HS-5 (cell line): ENCODE data around the gene CDK19.
A peak's percentile ranks its signal among the peaks of the same experiment; 100 is the strongest.

Experiments
- DNase-seq: peaks from one replicate; pipeline ENCODE4 v3.0.0-alpha.2; 2012; ENCODE audit warnings: low read depth

The CDK19 gene

GRCh38 chr6:110703010-110703905, 112.0 kb downstream of the CDK19 start:
- DNase-seq: no peak

- no peak for DNase-seq
Observed at GRCh38 chr6:110699780-110700179, 115.5 kb downstream of the CDK19 start.

- DNase-seq: no peak
Observed at GRCh38 chr6:110693994-110694393, 121.3 kb downstream of the CDK19 start.

DNA sequence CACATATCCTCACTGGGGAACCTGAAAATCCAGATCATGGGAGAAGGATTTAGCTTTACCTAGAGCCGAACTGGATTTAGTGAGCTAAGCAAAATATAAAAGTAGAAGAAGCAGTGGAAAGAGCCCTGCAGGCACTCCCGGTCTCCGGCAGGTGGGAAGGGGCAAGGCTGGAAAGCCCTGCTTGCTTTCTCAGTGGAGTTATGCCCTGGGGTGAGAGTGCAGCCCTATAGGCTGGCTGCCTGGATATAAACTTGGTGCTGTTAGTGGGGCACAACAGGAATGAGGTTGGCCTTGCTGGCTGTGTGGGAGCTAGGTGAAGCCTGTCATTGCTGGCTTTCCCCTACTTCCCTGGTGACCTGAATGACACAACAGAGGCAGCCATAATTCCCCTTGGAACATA, 122.0 kb downstream of the CDK19 start:
- DNase-seq: no peak

- DNase-seq: no peak
Observed at GRCh38 chr6:110690916-110691315, 124.4 kb downstream of the CDK19 start.

- no peak for DNase-seq
Observed at GRCh38 chr6:110690106-110690654, 125.1 kb downstream of the CDK19 start.

- no peak for DNase-seq
Observed at GRCh38 chr6:110689275-110689935, 125.9 kb downstream of the CDK19 start.

DNA sequence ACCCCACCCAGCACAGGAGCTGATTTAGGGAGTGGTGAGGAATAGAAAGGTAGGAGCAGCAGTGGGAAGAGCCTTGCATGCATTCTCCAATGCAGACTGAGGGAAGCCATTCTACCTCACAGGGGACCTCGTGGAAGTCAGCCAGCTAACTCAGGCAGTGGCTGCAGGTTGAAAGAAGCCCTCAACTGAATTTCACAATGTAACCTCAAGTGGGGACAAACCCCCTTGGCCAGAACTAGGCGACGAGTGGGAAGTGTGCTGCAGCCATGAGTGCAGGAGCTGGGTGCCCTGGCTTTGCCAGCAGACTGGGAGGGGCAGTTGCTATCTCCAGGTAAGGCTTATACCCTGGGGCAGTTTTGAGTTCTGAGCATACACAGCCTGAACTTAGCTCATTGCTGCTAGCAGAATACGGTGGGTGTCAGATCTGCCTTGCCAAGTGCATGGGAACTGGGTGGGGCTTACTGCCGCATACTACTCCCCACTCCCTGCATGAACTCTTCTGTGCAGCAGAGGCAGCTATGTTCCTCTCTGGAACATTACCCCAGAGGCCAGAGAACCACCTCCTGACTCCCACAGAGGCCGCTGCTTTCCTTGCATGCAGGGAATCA, 126.5 kb downstream of the CDK19 start:
- no peak for DNase-seq

GRCh38 chr6:110687326-110687725, 127.9 kb downstream of the CDK19 start:
- DNase-seq: no peak

- no peak for DNase-seq
Observed at GRCh38 chr6:110683241-110683640, 132.0 kb downstream of the CDK19 start.

- peak; percentile 63 for DNase-seq
Observed at GRCh38 chr6:110682460-110682853, 132.8 kb downstream of the CDK19 start.

DNA sequence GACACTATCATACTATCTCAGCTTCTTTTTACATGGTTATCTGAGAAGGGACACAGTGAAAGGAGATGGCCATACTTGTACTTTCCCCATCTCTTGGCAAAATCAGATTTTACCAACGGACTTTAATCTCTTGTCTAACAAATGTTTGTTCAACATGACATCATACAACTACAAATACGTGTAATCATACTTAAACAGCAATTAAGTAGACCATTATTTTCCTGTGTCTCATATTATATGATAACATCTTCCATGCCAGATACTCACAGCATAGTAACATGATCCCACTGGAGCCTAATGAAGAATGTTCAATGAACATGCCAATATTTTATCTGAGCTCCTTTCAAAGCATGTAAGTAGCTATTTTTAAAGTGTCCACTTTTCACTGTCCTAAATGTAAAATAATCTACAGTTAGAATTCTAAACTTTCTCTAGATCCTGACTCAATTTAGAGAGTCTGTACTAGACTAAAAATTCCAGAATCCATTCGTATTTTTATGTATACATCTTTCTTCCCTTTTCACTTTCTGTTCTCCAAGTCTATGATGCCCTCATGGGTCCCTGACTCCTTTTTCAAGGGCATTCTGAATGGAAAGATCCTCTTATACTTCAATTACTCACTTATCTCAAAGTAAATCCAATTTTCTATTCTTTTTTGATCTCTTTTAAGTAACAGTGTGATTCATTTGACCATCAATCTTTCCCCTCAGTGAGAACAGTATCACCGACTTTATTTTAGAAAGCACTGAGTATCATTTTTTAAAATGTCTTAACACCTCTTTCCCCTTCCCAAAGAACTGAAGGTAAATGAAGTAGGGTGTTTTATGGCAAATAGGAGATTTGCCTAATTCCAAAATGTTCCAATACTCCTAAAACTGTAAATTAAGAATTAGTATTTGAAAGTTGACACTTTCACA, 133.5 kb downstream of the CDK19 start:
- no peak for DNase-seq

DNA sequence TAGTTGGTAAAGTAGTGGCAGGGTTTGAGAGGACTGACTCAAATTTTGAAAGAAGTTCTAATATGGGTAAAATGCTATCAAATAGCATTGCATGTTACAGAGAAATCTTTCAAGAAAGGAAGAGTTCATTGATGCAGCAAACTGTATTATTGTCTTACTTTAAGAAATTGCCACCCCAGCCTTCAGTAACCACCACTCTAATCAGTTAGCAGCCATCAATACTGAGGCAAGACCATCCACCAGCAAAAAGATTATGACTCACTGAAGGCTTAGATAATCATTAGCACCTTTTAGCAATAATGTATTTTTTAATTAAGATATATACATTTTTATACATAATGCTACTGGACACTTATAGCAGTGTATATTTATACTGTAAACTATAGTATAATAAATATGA, 138.9 kb downstream of the CDK19 start:
- no peak for DNase-seq

GRCh38 chr6:110674096-110674495, 141.2 kb downstream of the CDK19 start:
- DNase-seq: no peak

DNA sequence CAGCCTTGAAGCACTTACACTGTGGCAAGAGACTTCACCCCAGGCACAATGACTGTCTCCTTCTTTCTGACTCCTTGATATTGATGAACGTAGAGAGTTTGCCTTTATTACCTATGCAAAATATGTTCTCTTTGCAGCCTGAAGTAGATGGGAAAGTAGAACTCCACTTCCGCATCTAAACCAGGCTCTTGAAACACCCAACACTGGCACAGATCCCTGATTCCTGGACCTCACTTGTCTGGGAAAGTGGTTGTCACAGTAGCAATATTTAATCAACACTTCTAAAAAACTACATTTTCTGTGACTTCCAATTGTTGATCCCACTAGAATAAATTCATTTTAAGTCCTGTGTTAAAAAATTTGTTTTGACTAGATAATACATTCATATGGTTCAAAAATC, 143.1 kb downstream of the CDK19 start:
- DNase-seq: no peak

GRCh38 chr6:110671447-110671846, 143.8 kb downstream of the CDK19 start:
- no peak for DNase-seq

GRCh38 chr6:110665600-110665999, 149.7 kb downstream of the CDK19 start:
- no peak for DNase-seq

DNA sequence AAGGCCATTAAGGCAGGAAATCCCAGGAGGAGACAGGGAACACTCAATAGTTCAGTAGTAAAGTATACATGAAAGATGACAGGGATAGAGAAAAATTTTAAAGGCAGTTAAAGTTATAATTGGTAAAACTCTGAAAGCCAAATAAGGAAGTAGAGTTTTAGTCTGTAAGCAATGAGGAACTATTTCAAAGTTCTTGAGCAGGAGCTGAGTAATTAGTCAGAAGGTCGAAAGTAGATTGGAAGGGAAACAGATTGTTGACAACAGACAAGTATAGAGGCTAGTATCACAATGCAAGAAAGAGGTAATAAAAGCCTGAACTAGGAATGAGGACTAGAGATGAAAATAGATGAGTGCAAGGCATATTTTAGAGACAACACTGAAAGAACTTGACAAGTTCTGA, 150.3 kb downstream of the CDK19 start:
- DNase-seq: no peak

DNA sequence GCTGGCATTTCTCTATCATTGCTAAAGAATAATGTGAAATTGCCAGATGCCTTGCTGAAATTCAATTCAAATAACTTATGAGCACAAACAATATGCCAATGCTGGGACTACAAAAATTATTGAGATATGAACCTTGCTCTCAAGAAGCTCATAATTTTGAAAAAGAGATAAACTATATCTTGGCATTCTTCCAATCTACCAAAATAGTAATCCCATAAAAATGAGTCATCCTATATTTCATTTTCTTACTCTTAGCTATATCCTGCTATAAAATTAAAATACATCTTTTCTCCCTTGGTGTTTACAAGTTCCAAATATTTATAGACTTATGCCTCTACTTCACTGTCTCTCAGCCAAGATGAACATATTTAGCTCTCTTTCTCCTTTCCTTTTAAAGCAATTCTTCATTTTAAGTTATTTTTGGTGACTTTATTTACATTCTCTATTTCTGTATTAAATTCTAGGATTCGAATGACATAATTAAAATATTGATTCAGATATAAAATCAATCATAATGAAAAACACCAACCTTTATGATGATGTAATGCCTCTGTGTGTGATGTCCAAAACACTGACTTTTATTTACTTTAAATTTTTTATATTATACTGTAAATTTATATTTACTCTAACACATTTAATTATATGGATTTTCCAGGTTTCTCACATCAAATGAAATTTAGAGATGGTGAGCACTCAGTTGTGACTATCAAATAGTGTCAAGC, 152.6 kb downstream of the CDK19 start:
- DNase-seq: no peak

DNA sequence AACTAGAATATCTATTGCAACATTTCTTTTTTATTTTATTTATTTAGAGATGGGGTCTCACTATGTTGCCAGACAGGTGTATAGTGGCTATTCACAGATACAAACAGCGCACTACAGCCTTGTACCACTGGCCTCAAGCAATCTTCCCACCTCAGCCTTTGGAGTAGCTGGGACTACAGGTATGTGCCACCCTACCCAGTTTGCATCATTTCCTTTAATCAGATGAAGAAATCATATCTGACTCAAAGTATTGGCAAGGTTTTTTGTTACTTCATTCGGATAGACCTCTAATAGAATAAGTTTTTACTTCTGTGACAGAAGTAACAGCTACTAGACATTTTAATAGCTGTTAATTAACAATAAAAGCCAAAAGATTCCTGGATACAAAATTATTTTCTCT, 153.9 kb downstream of the CDK19 start:
- DNase-seq: no peak

GRCh38 chr6:110660066-110660655, 155.1 kb downstream of the CDK19 start:
- DNase-seq: no peak
